ENCODE results near the gene LSM14A. TPM values are rescaled to one million over a fixed set of nuclear protein-coding genes. Genes with fewer than 3 reads are reported as not detected.
"Not testable (repeated sequence)": the region's sequence is repeated elsewhere in the genome, so short reads cannot be mapped to it uniquely, and the experiment has no call there.

Gene LSM14A
- total RNA-seq, 4 donors from 2014 or later: 94.4 to 172 (median 130) TPM

DNA sequence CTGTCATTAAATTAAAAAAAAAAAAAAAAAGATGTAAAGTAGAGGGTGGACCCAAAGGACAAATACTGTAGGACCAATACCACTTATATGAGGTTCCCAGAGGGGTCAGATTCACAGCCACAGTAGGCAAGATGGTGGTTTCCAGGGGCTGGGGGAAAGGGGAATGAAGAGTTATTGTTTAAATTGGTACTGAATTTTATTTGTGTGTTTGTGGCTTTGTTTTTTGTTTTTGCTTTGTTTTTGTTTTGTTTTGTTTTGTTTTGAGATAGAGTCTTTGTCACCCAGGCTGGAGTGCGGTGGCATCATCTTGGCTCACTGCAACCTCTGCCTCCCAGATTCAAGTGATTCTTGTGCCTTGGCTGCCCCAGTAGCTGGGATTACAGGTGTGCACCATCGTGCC is 17.9 kb upstream of the LSM14A start:
- TF ChIP-seq, protein P1, sequence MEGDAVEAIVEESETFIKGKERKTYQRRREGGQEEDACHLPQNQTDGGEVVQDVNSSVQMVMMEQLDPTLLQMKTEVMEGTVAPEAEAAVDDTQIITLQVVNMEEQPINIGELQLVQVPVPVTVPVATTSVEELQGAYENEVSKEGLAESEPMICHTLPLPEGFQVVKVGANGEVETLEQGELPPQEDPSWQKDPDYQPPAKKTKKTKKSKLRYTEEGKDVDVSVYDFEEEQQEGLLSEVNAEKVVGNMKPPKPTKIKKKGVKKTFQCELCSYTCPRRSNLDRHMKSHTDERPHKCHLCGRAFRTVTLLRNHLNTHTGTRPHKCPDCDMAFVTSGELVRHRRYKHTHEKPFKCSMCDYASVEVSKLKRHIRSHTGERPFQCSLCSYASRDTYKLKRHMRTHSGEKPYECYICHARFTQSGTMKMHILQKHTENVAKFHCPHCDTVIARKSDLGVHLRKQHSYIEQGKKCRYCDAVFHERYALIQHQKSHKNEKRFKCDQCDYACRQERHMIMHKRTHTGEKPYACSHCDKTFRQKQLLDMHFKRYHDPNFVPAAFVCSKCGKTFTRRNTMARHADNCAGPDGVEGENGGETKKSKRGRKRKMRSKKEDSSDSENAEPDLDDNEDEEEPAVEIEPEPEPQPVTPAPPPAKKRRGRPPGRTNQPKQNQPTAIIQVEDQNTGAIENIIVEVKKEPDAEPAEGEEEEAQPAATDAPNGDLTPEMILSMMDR (IDR thresholded peaks at IDR 0.05): no peak
- no peak for TF ChIP-seq POLR2A (IDR thresholded peaks at IDR 0.05; ENCODE audit: low read depth)
- intact Hi-C loops (cut with DNase I): no loop called here
- 84% methylated on average over 2 of the region's 2 CpGs for WGBS
- H3K36me3 ChIP-seq: no peaks in the 10 kb centered on the region
- no peak for DNase-seq (ENCODE audit: extremely low spot score)
- H3K27ac ChIP-seq (replicated peaks in 1 of 4): no peak overlapping the region
- no peak overlapping the region for H3K4me3 ChIP-seq
- no peaks in the 10 kb centered on the region for H3K27me3 ChIP-seq
- H3K4me1 ChIP-seq: no peaks in the 10 kb centered on the region
- no peaks in the 10 kb centered on the region for H3K9me3 ChIP-seq

DNA sequence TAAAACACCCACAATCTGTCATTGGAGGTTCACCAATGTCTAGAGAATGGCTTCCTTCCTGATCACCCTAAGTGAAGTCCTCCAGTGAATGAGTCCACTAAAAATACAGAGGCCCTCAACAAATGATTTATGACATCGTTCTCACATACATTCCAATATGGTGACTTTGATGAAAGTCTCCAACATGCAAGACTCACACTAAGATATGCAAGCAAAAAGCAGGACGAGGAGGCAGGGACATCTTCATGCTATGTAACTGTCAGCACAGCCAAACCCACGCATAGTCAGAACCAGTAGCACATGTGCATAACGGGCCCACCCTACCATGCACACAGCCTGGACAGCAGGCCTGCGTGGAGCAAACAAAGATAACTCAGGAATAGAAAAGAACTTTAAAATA is 16.6 kb upstream of the LSM14A start:
- H3K4me3 ChIP-seq: no peak overlapping the region
- H3K4me1 ChIP-seq: no peaks in the 10 kb centered on the region
- no peaks in the 10 kb centered on the region for H3K9me3 ChIP-seq
- H3K27me3 ChIP-seq: no peaks in the 10 kb centered on the region
- intact Hi-C loops (cut with DNase I): no loop called here
- TF ChIP-seq, protein P1 (IDR thresholded peaks at IDR 0.05): no peak
- TF ChIP-seq POLR2A (IDR thresholded peaks at IDR 0.05; ENCODE audit: low read depth) (no peak), EP300 (IDR thresholded peaks at IDR 0.05) (no peak), POLR2AphosphoS5 (IDR thresholded peaks at IDR 0.05) (no peak)
- no peak for DNase-seq (ENCODE audit: extremely low spot score)
- WGBS: 93% methylated on average over 5 of the region's 5 CpGs
- no peak overlapping the region for H3K27ac ChIP-seq (replicated peaks in 1 of 4)
- H3K36me3 ChIP-seq: no peaks in the 10 kb centered on the region

DNA sequence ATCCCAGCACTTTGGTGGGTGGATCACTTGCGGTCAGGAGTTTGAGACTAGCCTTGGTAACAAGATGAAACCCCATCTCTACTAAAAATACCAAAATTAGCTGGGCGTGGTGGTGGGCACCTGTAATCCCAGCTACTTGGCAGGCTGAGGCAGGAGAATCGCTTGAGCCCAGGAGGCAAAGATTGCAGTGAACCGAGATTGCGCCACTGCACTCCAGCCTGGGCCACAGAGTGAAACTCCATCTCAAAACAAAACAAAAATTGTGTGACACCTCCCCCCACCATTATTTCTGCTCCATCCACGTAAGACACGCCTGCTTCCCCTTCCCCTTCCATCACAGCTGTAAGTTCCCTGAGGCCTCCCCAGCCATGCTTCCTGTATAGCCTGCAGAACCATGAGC is 13.3 kb upstream of the LSM14A start:
- H3K9me3 ChIP-seq; H3K4me3 ChIP-seq; intact Hi-C loops (cut with DNase I); H3K4me1 ChIP-seq; H3K27me3 ChIP-seq; H3K27ac ChIP-seq (replicated peaks in 1 of 4); DNase-seq (ENCODE audit: extremely low spot score); H3K36me3 ChIP-seq: not testable (repeated sequence)
- 84% methylated on average over 7 of the region's 7 CpGs for WGBS

DNA sequence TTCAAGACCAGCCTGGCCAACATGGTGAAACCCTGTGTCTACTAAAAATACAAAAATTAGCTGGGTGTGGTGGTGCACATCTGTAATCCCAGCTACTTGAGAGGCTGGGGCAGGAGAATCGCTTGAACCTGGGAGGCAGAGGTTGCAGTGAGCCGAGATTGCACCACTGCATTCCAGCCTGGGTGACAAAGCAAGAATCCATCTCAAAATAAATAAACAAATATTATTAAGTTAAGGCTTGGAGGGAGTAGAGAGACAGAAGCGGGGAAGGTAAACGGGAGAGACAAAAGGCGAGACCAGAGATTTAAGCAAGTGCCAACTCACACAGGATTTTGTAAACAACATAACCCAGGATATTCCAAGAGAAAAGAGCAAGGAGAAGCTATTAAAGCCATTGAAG is 12.8 kb upstream of the LSM14A start:
- H3K4me1 ChIP-seq; H3K9me3 ChIP-seq; H3K27me3 ChIP-seq; H3K27ac ChIP-seq (replicated peaks in 1 of 4); intact Hi-C loops (cut with DNase I); H3K4me3 ChIP-seq; H3K36me3 ChIP-seq; DNase-seq (ENCODE audit: extremely low spot score): not testable (repeated sequence)
- 82% methylated on average over 5 of the region's 5 CpGs for WGBS

DNA sequence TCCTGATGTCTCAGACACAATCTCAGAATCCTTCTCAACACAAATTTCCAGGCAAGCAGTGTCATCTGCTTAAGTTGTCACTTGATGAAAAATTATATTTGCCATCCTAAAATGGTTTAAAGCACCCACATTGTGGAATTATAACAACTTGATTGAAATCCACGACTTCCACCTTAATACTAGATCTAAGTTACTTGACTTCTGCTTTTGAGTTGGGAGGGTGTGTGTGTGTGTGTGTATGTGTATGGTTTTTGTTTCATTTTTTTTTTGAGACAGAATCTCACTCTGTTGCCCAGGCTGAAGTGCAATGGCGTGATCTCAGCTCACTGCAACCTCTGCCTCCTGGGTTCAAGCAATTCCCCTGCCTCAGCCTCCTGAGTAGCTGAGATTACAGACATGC is 10.4 kb upstream of the LSM14A start:
- intact Hi-C loops (cut with DNase I); DNase-seq (ENCODE audit: extremely low spot score); H3K4me3 ChIP-seq; H3K27ac ChIP-seq (replicated peaks in 1 of 4); H3K36me3 ChIP-seq; H3K9me3 ChIP-seq; H3K27me3 ChIP-seq; H3K4me1 ChIP-seq: not testable (repeated sequence)
- 68% methylated on average over 2 of the region's 2 CpGs for WGBS

DNA sequence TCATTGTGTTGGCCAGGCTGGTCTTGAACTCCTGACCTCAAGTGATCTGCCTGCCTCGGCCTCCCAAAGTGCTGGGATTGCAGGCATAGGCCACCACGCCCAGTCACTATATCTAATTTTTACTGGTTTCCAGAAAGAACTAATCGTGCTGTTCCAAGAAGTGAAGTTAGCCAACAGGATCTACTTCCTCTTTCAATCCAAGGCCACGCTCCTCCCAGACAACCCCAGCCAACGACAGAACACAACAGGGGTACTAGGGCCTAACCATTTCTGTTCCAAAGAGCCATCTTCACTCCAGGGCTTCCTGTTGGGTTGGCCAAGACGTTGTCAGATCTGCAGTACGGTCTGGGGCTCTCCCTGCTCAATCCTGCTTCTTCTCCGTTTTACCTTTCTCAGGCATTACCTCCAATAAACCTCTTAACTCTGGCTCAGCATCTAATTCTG is 7.0 kb upstream of the LSM14A start:
- no peaks in the 10 kb centered on the region for H3K27me3 ChIP-seq
- no peak overlapping the region for H3K27ac ChIP-seq (replicated peaks in 1 of 4)
- no peaks in the 10 kb centered on the region for H3K4me1 ChIP-seq
- H3K4me3 ChIP-seq: no peak overlapping the region
- no peaks in the 10 kb centered on the region for H3K36me3 ChIP-seq
- intact Hi-C loops (cut with DNase I): no loop called here
- 78% methylated on average over 8 of the region's 8 CpGs for WGBS
- H3K9me3 ChIP-seq: no peaks in the 10 kb centered on the region
- no peak for DNase-seq (ENCODE audit: extremely low spot score)
- no peak for TF ChIP-seq POLR2AphosphoS5 (IDR thresholded peaks at IDR 0.05)
- TF ChIP-seq EP300 (IDR thresholded peaks at IDR 0.05): no peak
- TF ChIP-seq, protein P1 (IDR thresholded peaks at IDR 0.05): no peak
- no peak for TF ChIP-seq POLR2A (IDR thresholded peaks at IDR 0.05; ENCODE audit: low read depth)

DNA sequence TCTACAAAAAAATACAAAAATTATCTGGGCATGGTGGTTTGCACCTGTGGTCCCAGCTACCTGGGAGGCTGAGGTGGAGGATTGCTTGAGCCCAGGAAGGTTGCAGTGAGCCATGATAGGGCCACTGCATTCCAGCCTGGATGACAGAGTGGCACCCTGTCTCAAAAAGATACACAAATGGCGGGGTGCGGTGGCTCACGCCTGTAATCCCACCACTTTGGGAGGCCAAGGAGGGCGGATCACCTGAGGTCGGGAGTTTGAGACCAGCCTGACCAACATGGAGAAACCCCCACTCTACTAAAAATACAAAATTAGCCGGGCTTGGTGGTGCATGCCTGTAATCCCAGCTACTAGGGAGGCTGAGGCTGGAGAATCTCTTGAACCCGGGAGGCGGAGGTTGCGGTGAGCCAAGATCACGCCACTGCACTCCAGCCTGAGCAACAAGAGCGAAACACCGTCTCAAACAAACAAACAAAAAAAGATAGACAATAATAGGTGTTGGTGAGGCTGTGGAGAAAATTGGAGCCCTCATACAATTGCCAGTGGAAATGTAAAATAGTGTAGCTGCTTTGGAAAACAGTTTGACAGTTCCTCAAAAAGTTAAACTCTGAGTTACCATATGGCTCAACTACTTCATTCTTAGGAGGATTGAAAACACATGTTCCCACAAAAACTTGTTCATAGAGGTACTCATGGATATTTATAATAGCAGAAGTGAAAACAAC is 2.7 kb upstream of the LSM14A start:
- H3K36me3 ChIP-seq; H3K9me3 ChIP-seq; DNase-seq (ENCODE audit: extremely low spot score); H3K4me3 ChIP-seq; H3K27ac ChIP-seq (replicated peaks in 1 of 4); intact Hi-C loops (cut with DNase I); H3K27me3 ChIP-seq: not testable (repeated sequence)
- 96% methylated on average over 12 of the region's 12 CpGs for WGBS
- peaks cover 22 to 25% (median 23%) of the 10 kb centered on the region in 4 donors for H3K4me1 ChIP-seq
